HL-60/S4 treated with retinoic acid at 250 ng/mL for 4 days and 3 days (cell line): ENCODE data around the gene DENND4A.
"Not testable (repeated sequence)": the region's sequence is repeated elsewhere in the genome, so short reads cannot be mapped to it uniquely, and the experiment has no call there.

Experiments
- in situ Hi-C: fragments of 300-500 bp; cut with MboI; formaldehyde crosslinking; loops from 2 replicates; pipeline ENCODE4 v1.7.0; 2022; ENCODE audit warnings: low sequenced_read_pairs

Gene DENND4A

GRCh38 chr15:65761210-65761926 lies 30.7 kb downstream of the DENND4A start:
- in situ Hi-C loops = no loop called here

DNA sequence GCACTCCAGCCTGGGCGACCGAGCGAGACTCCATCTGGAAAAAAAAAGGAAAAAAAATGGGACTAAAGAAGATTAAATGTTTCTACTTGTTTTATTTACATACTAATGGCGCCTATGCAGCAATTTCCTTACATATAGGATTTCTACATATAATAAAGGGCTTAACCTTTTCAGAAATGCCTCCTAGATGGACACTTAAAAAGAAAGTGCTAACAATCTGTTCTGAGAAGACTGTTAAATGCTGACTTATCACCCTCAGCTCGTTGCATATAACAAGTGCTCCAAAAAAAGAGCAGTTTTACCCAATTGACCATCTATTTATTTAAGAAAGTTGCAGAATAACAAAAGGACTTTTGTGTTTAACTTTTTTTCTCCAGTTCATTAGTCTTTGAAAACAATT lies 32.7 kb downstream of the DENND4A start:
- in situ Hi-C loops = no loop called here

- in situ Hi-C loops = no loop called here
Measured at GRCh38 chr15:65758242-65758641, 33.9 kb downstream of the DENND4A start.

DNA sequence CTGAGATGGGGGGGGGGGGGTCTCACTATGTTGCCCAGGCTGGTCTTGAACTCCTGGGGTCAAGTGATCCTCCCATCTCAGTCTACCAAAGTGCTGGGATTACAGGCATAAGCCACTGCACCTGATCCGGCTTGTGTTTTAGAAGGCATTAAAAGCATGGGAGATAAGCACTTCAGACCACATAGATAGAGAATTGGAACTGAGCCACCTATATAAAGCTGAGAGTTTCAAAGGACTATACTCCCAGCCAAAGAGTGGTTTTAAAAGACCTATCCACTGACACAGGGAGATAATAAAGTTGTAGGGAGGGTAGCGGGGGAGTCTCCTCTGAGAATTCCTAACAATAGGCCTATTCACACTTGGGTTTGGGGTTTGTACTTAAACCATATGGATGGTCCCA lies 34.8 kb downstream of the DENND4A start:
- in situ Hi-C loops = no loop called here

GRCh38 chr15:65752151-65752700 lies 39.9 kb downstream of the DENND4A start:
- in situ Hi-C loops = no loop called here

GRCh38 chr15:65751431-65751830 lies 40.7 kb downstream of the DENND4A start:
- in situ Hi-C loops = no loop called here

DNA sequence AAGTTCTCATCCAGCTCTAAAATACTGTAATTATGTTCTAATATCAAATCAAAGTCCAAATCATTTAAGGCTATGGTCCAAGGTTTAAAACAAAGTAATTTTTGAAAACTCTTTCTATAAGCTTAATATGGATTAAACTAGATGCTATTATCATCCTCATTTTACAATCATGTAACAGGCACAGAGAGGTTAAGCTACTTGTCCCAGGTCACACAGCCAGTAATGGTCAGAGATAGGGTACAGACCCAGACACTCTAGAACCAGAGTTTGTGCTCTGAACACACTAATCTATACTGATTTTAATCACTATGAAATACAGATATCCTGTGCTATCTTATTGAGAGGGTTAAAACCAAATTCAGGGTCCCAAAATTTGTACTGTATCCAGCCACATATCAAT lies 44.8 kb downstream of the DENND4A start:
- in situ Hi-C loops = no loop called here

GRCh38 chr15:65743637-65744252 lies 48.3 kb downstream of the DENND4A start:
- in situ Hi-C loops = no loop called here

DNA sequence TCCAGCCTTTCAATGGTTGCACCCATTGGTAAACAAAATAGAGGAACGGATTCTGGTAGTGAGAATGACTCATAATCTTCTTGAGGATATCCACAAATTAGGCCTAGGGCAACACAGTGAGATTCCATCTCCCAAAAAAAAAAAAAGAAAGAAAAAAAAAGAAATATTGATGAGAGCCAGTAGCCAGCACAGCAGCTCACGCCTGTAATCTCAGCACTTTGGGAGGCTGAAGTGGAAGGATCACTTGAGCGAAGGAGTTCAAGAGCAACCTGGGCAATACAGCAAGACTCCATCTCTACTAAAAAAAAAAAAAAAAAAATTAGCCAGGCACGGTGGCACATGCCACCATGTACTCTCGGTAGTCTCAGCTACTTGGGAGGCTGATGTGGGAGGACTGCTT lies 51.9 kb downstream of the DENND4A start:
- in situ Hi-C loops = no loop called here

- in situ Hi-C loops = no loop called here
Measured at GRCh38 chr15:65738649-65739048, 53.4 kb downstream of the DENND4A start.

GRCh38 chr15:65733599-65733998 lies 58.5 kb downstream of the DENND4A start:
- in situ Hi-C loops = not testable (repeated sequence)

DNA sequence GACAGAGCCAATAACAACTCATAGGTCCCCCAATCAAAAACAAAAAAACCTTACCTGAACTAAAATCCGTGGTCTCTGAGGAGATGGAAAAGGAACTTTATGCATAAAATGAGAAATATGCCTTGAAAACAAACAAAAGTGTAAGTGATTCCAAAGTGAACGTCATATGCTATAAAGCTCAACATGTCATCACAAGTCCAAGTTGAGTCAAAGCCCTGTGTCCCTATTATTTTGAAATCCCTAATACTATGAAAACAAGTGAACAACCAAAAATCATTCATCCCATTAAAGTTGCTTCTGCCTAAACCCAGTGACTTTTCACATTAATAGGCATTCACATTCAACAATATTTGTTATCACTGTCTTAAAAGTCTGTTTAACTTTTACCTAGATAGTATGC lies 59.4 kb downstream of the DENND4A start:
- in situ Hi-C loops = no loop called here

DNA sequence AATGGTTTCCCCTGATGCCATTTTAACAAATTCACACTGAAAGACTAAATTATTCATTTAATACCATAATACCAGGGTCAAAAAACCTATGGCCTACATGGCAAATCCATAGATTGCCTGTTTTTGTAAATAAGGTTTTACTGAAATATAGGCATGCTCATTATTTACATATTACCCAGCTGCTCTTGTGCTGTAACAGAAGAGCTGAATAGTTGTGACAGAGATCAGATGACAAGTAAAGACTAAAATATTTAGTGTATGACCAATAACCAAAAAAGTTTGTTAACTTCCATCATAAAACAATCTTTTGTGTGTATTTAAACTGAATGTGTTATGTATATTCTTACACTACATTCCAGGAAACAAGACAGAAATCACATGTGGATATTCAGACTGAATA lies 60.2 kb downstream of the DENND4A start:
- in situ Hi-C loops = no loop called here

DNA sequence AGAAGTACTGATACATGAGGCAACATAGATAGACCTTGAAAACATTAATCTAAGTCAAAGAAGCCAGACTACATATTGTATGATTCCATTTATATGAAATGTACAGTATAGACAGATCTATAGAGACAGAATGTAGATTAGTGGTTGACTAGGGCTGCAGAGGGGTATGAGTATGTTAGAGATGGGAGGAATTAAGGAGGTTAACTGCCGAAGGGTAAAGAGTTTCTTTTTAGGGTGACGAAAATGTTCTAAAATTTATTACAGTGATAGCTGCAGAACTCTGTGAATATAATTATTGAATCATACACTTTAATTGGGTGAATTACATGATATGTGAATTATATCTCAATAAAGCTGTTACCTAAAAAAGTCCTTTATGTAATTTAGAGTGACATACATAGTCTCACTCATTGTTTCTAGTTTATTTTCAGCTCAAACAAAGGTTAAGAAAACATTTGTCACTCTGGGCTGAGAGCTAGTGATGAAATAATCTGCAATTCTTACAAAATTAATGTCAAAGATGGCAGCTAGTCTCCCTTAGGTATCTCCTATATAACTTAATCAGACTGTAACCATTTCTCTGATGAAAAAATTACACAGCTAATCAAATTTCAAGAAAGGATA lies 61.4 kb downstream of the DENND4A start:
- in situ Hi-C loops = no loop called here

DNA sequence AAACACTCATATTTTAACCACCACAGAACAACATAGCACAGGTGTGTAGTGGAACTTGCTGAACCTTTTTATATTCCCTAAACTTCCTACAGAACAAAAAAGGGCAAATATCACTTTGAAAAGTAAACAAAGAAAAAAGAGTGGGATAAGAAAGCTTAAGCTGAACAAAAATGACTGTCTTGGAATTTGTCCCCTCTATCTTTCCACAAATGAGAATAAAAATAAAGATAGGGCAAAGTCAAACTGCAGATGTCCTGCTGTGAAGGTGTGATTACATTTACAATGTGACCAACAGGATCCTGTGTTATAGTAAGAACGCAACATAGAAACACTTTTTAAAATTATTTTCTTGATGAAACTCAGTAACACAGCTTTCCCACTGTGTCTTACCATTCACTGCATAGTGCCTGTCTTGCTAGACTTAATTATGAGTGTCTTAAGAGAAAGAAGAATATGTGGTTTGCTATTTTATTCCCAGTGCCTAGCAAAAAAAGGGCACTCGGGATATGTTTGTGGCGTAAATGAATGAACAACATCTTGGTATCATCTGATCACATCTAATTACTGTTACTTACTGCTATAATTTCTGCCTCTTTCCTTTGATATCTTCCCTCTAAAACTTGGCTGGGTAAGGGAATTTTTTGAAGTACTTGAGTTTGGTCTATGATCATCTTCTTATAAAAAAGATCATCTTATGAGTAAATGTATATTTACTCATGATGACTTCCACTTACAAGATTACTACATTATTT lies 67.5 kb downstream of the DENND4A start:
- in situ Hi-C loops = no loop called here

DNA sequence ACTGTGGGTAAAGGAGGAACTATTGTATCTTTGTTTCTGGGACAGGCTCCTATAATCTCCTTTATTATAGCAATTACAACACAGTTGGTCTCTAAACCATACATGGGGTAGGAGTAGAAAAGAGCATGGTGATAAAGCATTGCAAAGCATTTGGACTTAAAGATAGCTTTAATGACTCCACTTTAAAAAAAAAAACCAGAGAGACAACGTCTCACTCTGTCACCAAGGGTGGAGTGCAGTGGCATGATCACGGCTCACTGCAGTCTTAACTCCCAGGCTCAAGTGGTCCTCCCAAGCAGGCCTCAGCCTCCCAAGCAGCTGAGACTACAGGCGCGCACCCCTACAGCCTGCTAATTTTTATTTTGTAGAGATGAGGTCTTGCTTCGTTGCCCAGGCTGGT lies 68.2 kb downstream of the DENND4A start:
- in situ Hi-C loops = no loop called here

DNA sequence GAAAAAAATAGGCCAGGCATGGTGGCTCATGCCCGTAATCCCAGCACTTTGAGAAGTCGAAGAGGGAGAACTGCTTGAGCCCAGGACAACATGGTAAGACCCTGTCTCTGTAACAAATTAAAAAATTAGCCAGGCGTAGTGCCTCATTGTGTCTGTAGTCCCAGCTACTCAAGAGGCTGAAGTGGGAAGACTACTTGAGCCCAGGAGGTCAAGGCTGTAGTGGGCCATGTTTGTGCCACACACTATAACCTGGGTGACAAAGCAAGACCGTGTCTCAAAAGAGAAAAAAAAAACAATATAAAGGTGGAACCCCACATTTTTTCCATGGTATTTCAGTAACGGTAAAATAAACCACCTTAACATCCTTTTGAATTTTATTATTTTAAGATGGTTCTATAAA lies 69.9 kb downstream of the DENND4A start:
- in situ Hi-C loops = no loop called here

- in situ Hi-C loops = no loop called here
Measured at GRCh38 chr15:65712415-65712814, 79.7 kb downstream of the DENND4A start.

DNA sequence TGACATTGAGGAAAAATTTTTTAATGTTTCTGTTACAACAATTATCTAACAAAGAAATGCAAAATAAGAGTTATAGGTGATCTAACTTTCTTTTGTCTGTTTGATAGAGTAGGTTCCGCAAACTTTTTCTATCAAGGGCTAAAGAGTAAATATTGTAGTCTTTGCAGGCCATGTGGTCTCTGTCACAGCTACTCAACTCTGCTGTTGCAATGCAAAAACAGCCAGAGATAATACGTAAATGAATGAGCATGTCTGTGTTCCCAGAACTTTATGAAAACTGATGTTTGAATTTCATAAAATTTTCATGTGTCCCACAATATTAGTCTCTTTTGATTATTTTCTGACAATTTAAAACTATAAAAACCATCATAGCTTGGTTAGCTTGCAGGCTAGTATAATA lies 97.0 kb downstream of the DENND4A start:
- in situ Hi-C loops = no loop called here

- in situ Hi-C loops = no loop called here
Measured at GRCh38 chr15:65690778-65691177, 101.3 kb downstream of the DENND4A start.

DNA sequence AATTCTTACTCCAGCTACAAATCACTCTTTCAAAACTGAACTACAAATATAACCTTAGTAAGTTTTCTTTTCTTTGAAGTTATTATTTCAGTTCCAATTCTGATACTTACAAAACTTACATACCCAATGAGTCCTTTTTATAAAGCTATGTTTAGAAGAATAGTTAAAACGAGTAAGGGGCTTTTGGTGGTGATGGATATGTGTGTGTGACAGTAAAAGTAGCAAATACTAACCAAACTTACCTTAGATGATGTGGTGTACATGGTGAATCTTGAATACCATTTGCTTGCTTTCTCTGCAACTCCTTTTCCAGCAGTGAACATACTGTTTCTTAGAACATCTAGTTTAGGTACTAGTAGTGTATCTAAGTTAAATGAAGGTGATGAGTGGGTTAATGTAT lies 101.9 kb downstream of the DENND4A start:
- in situ Hi-C loops = no loop called here
